GM12891 (cell line): ENCODE data around the gene TULP3.

Source experiments
- DNase-seq: peaks from one replicate; pipeline ENCODE4 v3.0.0; 2011; ENCODE audit warnings: low spot score; ENCODE audit not compliant: insufficient read length
- FAIRE-seq: peaks from 2 replicates; lab custom pipeline; 2011; peaks lifted over from hg19 to GRCh38; lab: Jason Lieb, UNC
- PAX5 ChIP-seq: IDR thresholded peaks from 2 replicates; pipeline ENCODE4 v1.6.1; 2011; ENCODE audit warnings: low read length, moderate library complexity, mild to moderate bottlenecking; ENCODE audit not compliant: insufficient read depth, severe bottlenecking
- POLR2A ChIP-seq: IDR thresholded peaks from 2 replicates; pipeline ENCODE4 v1.6.1; 2011; ENCODE audit warnings: low read depth, low read length, control low read depth
- POLR2AphosphoS5 ChIP-seq: IDR thresholded peaks from 2 replicates; pipeline ENCODE4 v1.6.1; 2011; ENCODE audit warnings: low read depth, low read length, control low read depth
- POU2F2 ChIP-seq: IDR thresholded peaks from 2 replicates; pipeline ENCODE4 v1.6.1; 2011; ENCODE audit warnings: low read depth, mild to moderate bottlenecking, control low read depth, low read length, moderate library complexity
- SPI1 ChIP-seq: IDR thresholded peaks from 2 replicates; pipeline ENCODE4 v1.6.1; 2011; ENCODE audit warnings: low read depth, low read length, control low read depth
- TAF1 ChIP-seq: IDR thresholded peaks from 2 replicates; pipeline ENCODE4 v1.6.1; 2011; ENCODE audit warnings: low read depth, low read length, control low read depth

TULP3 gene

GRCh38 chr12:2980630-2981029 lies 89.9 kb downstream of the TULP3 start:
- FAIRE-seq = no peak
- TF ChIP-seq POLR2AphosphoS5 (no peak), POLR2A (no peak), SPI1 (no peak), POU2F2 (no peak), PAX5 (no peak), TAF1 (no peak)

DNA sequence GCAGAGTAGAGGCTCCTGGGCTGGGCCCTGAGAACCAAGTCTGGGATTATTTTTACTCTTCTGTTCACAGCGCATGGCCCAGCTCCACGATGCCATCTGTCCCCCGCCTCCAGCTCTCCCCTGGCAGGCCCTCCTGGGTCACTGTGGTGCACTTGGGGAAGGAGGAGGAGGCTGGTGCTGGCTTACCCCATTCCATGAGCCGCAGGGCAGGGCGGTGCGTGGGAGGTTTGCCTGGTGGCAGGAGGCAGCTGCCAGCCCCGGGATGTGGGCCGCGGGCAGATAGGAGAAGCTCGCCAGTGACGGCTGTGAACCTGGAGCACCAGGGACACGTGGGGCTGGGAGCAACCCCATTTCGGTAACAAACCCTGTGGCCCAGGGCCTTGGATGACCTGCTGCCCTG lies 91.7 kb downstream of the TULP3 start:
- no peak for TF ChIP-seq POLR2A
- TF ChIP-seq POU2F2 = no peak
- TF ChIP-seq SPI1 = no peak
- no peak for TF ChIP-seq PAX5
- TF ChIP-seq POLR2AphosphoS5 = no peak
- no peak for TF ChIP-seq TAF1
- DNase-seq (no peak), FAIRE-seq (no peak)

More at GRCh38 chr12:2980630-2981029, 89.9 kb downstream of the TULP3 start:
- DNase-seq = no peak

- DNase-seq (no peak), FAIRE-seq (no peak)
- TF ChIP-seq POU2F2 (no peak), PAX5 (no peak), TAF1 (no peak), POLR2A (no peak), POLR2AphosphoS5 (no peak), SPI1 (no peak)
These were observed 93.6 kb downstream of the TULP3 start for GRCh38 chr12:2984249-2984648.

DNA sequence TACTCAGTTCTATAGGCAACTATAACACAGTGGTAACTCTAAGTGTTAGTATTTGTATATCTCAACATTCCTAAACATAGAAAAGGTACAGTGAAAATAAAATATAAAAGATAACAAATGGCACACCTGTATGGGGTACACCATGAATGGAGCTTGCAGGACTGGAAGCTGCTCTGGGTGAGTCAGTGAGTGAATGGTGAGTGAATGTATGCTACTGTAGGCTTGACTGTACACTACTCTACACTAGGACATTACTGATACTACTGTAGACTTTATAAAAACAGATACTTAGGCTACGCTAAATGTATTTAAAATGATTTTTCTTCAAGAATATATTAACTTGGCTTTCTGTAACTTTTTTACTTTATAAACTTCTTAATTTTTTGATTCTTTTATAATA lies 94.0 kb downstream of the TULP3 start:
- no peak for TF ChIP-seq PAX5
- TF ChIP-seq POU2F2 = no peak
- no peak for TF ChIP-seq TAF1
- no peak for TF ChIP-seq POLR2AphosphoS5
- no peak for TF ChIP-seq SPI1
- no peak for TF ChIP-seq POLR2A
- DNase-seq = no peak
- no peak for FAIRE-seq

DNA sequence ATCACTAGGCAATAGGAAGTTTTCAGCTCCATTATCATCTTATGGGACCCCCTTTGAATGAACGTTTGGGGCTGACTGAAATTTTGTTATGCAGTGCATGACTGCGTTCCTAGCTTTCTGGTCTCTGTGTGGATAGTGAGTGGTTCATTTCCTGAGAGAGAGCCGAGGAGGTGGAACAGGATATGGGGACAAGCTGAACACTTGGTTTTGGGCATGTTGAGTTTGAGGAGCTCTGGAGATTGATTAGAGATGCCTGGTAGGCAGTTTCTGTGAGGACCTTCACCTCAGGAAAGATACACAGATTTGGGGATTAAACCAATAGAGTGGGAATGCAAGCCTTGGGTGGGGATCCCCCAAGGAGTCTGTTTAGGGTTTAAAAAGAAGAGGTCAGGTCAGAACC lies 96.2 kb downstream of the TULP3 start:
- no peak for DNase-seq
- no peak for TF ChIP-seq POU2F2
- TF ChIP-seq SPI1 = no peak
- no peak for TF ChIP-seq TAF1
- TF ChIP-seq POLR2AphosphoS5 = no peak
- TF ChIP-seq PAX5 = no peak
- no peak for TF ChIP-seq POLR2A
- no peak for FAIRE-seq

GRCh38 chr12:2988494-2988893 lies 97.8 kb downstream of the TULP3 start:
- FAIRE-seq = no peak

More at GRCh38 chr12:2988494-2988893, 97.8 kb downstream of the TULP3 start:
- no peak for TF ChIP-seq PAX5
- TF ChIP-seq POU2F2 = no peak
- TF ChIP-seq SPI1 = no peak
- TF ChIP-seq TAF1 = no peak
- no peak for TF ChIP-seq POLR2AphosphoS5
- no peak for TF ChIP-seq POLR2A
- no peak for DNase-seq
